Skeletal muscle satellite cell (primary cell): ENCODE measurements around the gene PCDH18.
"Not testable (repeated sequence)": the region's sequence is repeated elsewhere in the genome, so short reads cannot be mapped to it uniquely, and the experiment has no call there.

ENCODE experiments used
- H3K27me3 ChIP-seq: 2 replicates; pipeline ENCODE4 v1.7.0; 2013; ENCODE audit warnings: low read length; ENCODE audit not compliant: control insufficient read depth, insufficient read depth
- H3K36me3 ChIP-seq: 2 replicates; pipeline ENCODE4 v1.7.0; 2013; ENCODE audit warnings: mild to moderate bottlenecking, control low read depth, low read length; ENCODE audit not compliant: insufficient read depth
- H3K4me1 ChIP-seq: 2 replicates; pipeline ENCODE4 v1.7.0; 2013; ENCODE audit warnings: low read length; ENCODE audit not compliant: control insufficient read depth, insufficient read depth
- H3K4me2 ChIP-seq: 2 replicates; pipeline ENCODE4 v1.7.0; 2013; ENCODE audit warnings: mild to moderate bottlenecking, low read length
- H3K4me3 ChIP-seq: 2 replicates; pipeline ENCODE4 v1.7.0; 2013; ENCODE audit warnings: low read length
- H3K9ac ChIP-seq: 2 replicates; pipeline ENCODE4 v1.7.0; 2013; ENCODE audit warnings: mild to moderate bottlenecking, low read depth, low read length, moderate library complexity
- H3K9me3 ChIP-seq: replicated peaks from 2 replicates; pipeline ENCODE4 v1.7.0; 2013; ENCODE audit warnings: mild to moderate bottlenecking, control low read depth, low read length

Gene PCDH18

GRCh38 chr4:137540356-137540755 lies 8.1 kb upstream of the PCDH18 start:
- no peak overlapping the region for H3K4me2 ChIP-seq
- H3K4me3 ChIP-seq: no peak overlapping the region
- no peak overlapping the region for H3K9ac ChIP-seq
- H3K9me3 ChIP-seq: no peaks in the 10 kb centered on the region
- peaks cover 4% of the 10 kb centered on the region for H3K4me1 ChIP-seq
- no peaks in the 10 kb centered on the region for H3K27me3 ChIP-seq
- H3K36me3 ChIP-seq: no peaks in the 10 kb centered on the region

- H3K4me3 ChIP-seq: no peak overlapping the region
- H3K27me3 ChIP-seq: no peaks in the 10 kb centered on the region
- peaks cover 10% of the 10 kb centered on the region for H3K4me1 ChIP-seq
- H3K36me3 ChIP-seq: no peaks in the 10 kb centered on the region
- no peaks in the 10 kb centered on the region for H3K9me3 ChIP-seq
- no peak overlapping the region for H3K4me2 ChIP-seq
- no peak overlapping the region for H3K9ac ChIP-seq
These were observed 6.2 kb upstream of the PCDH18 start for GRCh38 chr4:137538526-137538925.

DNA sequence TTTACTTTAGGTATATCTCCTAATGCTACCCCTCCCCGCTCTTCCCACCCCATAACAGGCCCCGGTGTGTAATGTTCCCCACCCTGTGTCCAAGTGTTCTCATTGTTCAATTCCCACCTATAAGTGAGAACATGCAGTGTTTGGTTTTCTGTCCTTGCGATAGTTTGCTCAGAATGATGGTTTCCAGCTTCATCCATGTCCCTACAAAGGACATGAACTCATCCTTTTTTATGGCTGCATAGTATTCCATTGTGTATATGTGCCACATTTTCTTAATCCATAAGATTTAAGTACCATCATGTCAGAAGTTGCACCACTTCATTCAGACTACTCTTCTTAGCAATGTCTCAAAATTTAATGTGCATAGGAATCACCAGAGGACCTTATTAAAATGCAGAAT lies 5.5 kb upstream of the PCDH18 start:
- H3K9ac ChIP-seq, H3K36me3 ChIP-seq, H3K9me3 ChIP-seq, H3K4me3 ChIP-seq, H3K4me2 ChIP-seq, H3K27me3 ChIP-seq: not testable (repeated sequence)
- H3K4me1 ChIP-seq: peaks cover 17% of the 10 kb centered on the region

DNA sequence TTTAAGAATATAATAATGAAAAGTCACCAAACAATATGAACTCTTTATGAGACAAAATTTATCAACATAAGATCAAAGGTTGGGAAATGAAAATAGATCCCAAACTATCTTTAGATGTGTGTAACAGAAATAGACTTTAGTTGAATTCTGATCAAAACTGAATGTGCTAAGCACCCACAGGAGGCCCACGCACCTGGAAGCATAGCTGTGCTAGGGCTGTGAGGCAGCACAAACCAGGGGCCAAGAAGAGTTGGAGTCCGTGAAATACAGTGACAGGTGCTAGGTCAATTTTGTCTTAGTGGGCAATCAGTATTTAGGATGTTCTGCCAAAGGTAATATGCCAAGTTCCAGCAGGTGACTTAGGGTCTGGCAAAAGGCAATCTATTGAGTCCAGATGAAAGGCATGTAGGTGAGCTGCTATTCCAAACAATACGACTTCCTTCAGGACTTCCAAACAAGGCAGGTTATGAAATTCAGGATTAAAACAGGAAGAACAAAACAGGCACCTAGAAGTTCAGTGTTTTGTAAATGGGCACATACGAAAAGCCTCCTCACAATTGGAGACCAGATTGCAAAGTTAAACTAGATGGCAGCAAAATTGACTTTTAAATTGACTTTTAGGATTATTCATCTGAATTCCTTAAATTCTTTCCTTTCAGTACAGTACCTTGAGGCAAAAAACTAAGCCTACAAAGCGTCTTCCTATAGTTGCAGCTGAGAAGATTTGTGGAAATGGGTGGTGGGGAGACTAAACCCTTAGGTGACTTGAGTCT lies 4.7 kb upstream of the PCDH18 start:
- no peak overlapping the region for H3K4me2 ChIP-seq
- no peak overlapping the region for H3K9ac ChIP-seq
- no peaks in the 10 kb centered on the region for H3K9me3 ChIP-seq
- no peaks in the 10 kb centered on the region for H3K36me3 ChIP-seq
- no peak overlapping the region for H3K4me3 ChIP-seq
- peaks cover 18% of the 10 kb centered on the region for H3K4me1 ChIP-seq
- no peaks in the 10 kb centered on the region for H3K27me3 ChIP-seq

DNA sequence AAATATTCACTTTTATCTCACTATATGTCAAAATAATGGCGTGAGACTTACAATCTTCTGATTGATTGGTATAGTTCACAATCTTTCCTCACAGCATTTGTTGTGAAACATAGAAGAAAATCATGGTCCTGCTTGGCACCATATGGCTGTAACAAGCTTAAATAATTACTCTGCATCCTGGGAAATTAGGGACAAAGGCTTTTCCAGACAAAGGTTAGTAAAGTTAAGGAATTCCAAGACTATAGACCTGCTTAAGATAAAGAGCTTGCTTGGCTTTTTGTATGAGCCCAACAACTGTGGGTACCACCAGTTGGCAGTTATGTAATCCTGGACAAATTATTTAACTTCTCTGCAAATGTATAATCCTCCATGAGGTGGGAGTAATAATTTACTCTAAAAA lies 3.4 kb upstream of the PCDH18 start:
- no peaks in the 10 kb centered on the region for H3K9me3 ChIP-seq
- peaks cover 18% of the 10 kb centered on the region for H3K4me1 ChIP-seq
- H3K27me3 ChIP-seq: no peaks in the 10 kb centered on the region
- no peak overlapping the region for H3K4me3 ChIP-seq
- no peaks in the 10 kb centered on the region for H3K36me3 ChIP-seq
- no peak overlapping the region for H3K4me2 ChIP-seq
- H3K9ac ChIP-seq: no peak overlapping the region

GRCh38 chr4:137534516-137534915 lies 2.2 kb upstream of the PCDH18 start:
- no peaks in the 10 kb centered on the region for H3K9me3 ChIP-seq
- H3K4me3 ChIP-seq: no peak overlapping the region
- peaks cover 12% of the 10 kb centered on the region for H3K36me3 ChIP-seq
- H3K27me3 ChIP-seq: no peaks in the 10 kb centered on the region
- H3K4me1 ChIP-seq: peaks cover 29% of the 10 kb centered on the region
- no peak overlapping the region for H3K4me2 ChIP-seq
- H3K9ac ChIP-seq: no peak overlapping the region

GRCh38 chr4:137533855-137534254 lies 1.6 kb upstream of the PCDH18 start:
- peaks cover 14% of the 10 kb centered on the region for H3K36me3 ChIP-seq
- peaks cover 29% of the 10 kb centered on the region for H3K4me1 ChIP-seq
- H3K4me3 ChIP-seq: peak overlapping the region; percentile 31
- no peak overlapping the region for H3K9ac ChIP-seq
- H3K27me3 ChIP-seq: no peaks in the 10 kb centered on the region
- H3K4me2 ChIP-seq: peak overlapping the region; percentile 81
- no peaks in the 10 kb centered on the region for H3K9me3 ChIP-seq

- Histone ChIP-seq H3K4me3 (peak overlapping the region; percentile 85), H3K4me2 (peak overlapping the region; percentile 81), H3K36me3 (peaks cover 22% of the 10 kb centered on the region), H3K4me1 (peaks cover 29% of the 10 kb centered on the region), H3K9ac (peak overlapping the region; percentile 82), H3K9me3 (no peaks in the 10 kb centered on the region), H3K27me3 (no peaks in the 10 kb centered on the region)
These were observed 559 bp upstream of the PCDH18 start for GRCh38 chr4:137532869-137533236.

DNA sequence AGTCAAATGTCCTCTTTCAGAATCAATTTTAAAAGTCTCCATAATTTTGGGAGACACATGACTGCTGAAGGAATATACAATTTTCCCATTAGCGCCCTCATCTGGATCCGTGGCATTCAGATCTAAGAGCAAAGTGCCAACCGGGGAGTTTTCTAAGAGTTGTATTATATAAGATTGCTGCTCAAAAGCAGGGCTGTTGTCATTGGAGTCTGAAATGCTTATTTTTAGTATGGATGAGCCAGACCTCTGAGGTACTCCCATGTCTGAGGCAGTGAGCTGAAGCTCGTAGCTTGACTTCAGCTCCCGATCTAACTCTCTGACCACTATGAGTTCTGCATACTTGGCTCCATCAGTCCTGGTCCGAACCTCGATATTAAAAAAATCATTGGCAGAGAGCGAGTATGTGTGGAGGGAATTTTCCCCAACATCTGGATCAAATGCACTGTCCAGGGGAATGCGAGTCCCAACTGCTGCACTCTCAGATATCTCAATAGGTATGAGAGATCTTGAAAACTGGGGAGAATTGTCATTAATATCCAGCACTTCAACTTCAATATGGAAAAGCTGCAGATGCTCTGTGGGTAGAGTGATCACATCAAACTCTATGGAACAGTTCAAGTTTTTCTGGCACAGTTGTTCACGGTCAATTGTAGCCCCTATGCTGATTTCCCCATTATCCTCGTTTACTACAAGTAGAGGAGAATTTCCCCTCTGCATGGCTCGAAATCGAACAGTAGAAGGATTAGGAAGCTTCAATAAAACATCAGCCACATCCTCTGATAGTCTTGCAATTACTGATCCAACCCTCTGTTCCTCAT lies 917 bp downstream of the PCDH18 start:
- Histone ChIP-seq H3K36me3 (peaks cover 36% of the 10 kb centered on the region), H3K4me3 (peak overlapping the region; percentile 85), H3K9me3 (no peaks in the 10 kb centered on the region), H3K27me3 (no peaks in the 10 kb centered on the region), H3K4me2 (peak overlapping the region; percentile 81), H3K9ac (peak overlapping the region; percentile 82), H3K4me1 (peaks cover 29% of the 10 kb centered on the region)

- H3K4me2 ChIP-seq: peak overlapping the region; percentile 81
- H3K27me3 ChIP-seq: no peaks in the 10 kb centered on the region
- H3K4me1 ChIP-seq: peaks cover 34% of the 10 kb centered on the region
- H3K4me3 ChIP-seq: peak overlapping the region; percentile 85
- H3K9me3 ChIP-seq: no peaks in the 10 kb centered on the region
- H3K36me3 ChIP-seq: peaks cover 45% of the 10 kb centered on the region
- no peak overlapping the region for H3K9ac ChIP-seq
These were observed 2.1 kb downstream of the PCDH18 start for GRCh38 chr4:137530176-137530575.

- Histone ChIP-seq H3K9me3 (no peaks in the 10 kb centered on the region), H3K36me3 (peaks cover 47% of the 10 kb centered on the region), H3K27me3 (no peaks in the 10 kb centered on the region), H3K4me3 (peak overlapping the region; percentile 85), H3K4me2 (peak overlapping the region; percentile 81), H3K9ac (no peak overlapping the region), H3K4me1 (peaks cover 41% of the 10 kb centered on the region)
These were observed 2.9 kb downstream of the PCDH18 start for GRCh38 chr4:137529432-137529831.
